Astrocyte (in vitro differentiated cells and primary cell): Measurements from ENCODE around the gene CENATAC.

ENCODE experiments used
- EZH2 ChIP-seq: IDR thresholded peaks from 2 replicates; pipeline ENCODE4 v1.6.1; 2012; ENCODE audit warnings: mild to moderate bottlenecking, low read length, inconsistent platforms; ENCODE audit not compliant: insufficient read depth
- TF ChIP-seq, protein P1 (sequence below): IDR thresholded peaks from 2 replicates; pipeline ENCODE4 v1.5.1; 2011; ENCODE audit warnings: low read depth, mild to moderate bottlenecking, inconsistent platforms, low read length, moderate library complexity; ENCODE audit not compliant: insufficient read depth

DNA sequence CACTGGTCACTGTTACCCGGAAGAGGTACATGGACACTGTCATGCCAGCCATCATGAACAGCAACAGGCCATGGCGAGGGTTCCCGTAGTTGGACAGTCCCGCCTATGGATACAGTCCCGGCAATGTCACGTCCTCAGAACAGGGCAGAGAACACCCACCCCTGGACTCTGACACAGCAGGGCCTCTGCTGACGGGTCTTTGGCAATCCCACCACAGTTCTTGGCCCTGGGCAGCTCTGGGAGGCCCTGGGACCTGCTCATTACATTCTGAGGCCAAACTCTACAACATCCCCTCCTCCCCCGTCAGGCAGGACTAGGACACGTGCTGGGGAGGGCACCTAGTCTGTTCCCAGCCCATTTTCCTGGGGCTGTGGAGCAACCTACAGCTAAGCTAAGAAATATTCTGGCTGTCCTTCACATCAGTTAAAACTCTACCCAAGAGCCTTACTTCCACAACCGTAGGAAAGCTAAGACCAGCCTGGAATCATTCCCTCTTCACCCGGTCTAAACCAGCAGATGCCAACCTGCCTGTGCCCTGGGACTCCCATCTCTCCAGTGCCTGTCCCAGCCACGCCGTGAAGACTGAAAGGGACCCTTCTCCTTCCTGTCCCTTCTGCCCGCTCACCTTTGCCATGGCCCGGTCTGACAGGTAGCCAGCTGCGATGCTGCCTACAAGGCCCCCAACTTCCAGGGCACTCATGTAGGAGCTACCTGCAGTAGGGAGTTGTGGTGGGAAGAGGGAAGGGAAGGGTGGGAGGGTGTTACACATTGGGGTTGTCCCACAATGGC, 28.2 kb downstream of the CENATAC start:
- TF ChIP-seq, protein P1, sequence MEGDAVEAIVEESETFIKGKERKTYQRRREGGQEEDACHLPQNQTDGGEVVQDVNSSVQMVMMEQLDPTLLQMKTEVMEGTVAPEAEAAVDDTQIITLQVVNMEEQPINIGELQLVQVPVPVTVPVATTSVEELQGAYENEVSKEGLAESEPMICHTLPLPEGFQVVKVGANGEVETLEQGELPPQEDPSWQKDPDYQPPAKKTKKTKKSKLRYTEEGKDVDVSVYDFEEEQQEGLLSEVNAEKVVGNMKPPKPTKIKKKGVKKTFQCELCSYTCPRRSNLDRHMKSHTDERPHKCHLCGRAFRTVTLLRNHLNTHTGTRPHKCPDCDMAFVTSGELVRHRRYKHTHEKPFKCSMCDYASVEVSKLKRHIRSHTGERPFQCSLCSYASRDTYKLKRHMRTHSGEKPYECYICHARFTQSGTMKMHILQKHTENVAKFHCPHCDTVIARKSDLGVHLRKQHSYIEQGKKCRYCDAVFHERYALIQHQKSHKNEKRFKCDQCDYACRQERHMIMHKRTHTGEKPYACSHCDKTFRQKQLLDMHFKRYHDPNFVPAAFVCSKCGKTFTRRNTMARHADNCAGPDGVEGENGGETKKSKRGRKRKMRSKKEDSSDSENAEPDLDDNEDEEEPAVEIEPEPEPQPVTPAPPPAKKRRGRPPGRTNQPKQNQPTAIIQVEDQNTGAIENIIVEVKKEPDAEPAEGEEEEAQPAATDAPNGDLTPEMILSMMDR: no peak
- TF ChIP-seq EZH2: no peak
